ENCODE measurements around the gene THSD4. TPM values are rescaled to one million over a fixed set of nuclear protein-coding genes. Genes with fewer than 3 reads are reported as not detected.

The THSD4 gene
- total RNA-seq, 3 donors from 2014 or later: 18.3 to 46.2 (median 27.1) TPM

- no peak overlapping the region for H3K4me3 ChIP-seq
- ATAC-seq (no peak), DNase-seq (no peak)
- intact Hi-C loops (cut with DNase I, micrococcal nuclease): no loop called here
- H3K9me3 ChIP-seq: no peaks in the 10 kb centered on the region
- no peak for TF ChIP-seq CTCF (IDR thresholded peaks at IDR 0.05)
- no peaks in the 10 kb centered on the region for H3K36me3 ChIP-seq (ENCODE audit: low read depth)
- no peaks in the 10 kb centered on the region for H3K4me1 ChIP-seq (ENCODE audit: low read depth)
These were observed 173.2 kb downstream of the THSD4 start for GRCh38 chr15:71288348-71288955.

GRCh38 chr15:71290002-71290401 is 174.7 kb downstream of the THSD4 start:
- Histone ChIP-seq H3K4me1 (ENCODE audit: low read depth) (peaks cover 8% of the 10 kb centered on the region), H3K9me3 (no peaks in the 10 kb centered on the region), H3K4me3 (no peak overlapping the region), H3K36me3 (ENCODE audit: low read depth) (no peaks in the 10 kb centered on the region)
- ATAC-seq (no peak), DNase-seq (no peak)
- intact Hi-C loops (cut with DNase I, micrococcal nuclease): no loop called here
- TF ChIP-seq CTCF (IDR thresholded peaks at IDR 0.05): no peak

GRCh38 chr15:71290881-71291635 is 175.8 kb downstream of the THSD4 start:
- H3K4me3 ChIP-seq: no peak overlapping the region
- intact Hi-C loops (cut with DNase I, micrococcal nuclease): no loop called here
- ATAC-seq: no peak

GRCh38 chr15:71291723-71292122 is 176.5 kb downstream of the THSD4 start:
- ATAC-seq (no peak), DNase-seq (no peak)
- no peak for TF ChIP-seq CTCF (IDR thresholded peaks at IDR 0.05)
- intact Hi-C loops (cut with DNase I, micrococcal nuclease): no loop called here
- no peaks in the 10 kb centered on the region for H3K9me3 ChIP-seq
- H3K4me3 ChIP-seq: no peak overlapping the region
- peaks cover 20% of the 10 kb centered on the region for H3K4me1 ChIP-seq (ENCODE audit: low read depth)
- no peaks in the 10 kb centered on the region for H3K36me3 ChIP-seq (ENCODE audit: low read depth)

More at GRCh38 chr15:71290881-71291635, 175.8 kb downstream of the THSD4 start:
- TF ChIP-seq CTCF (IDR thresholded peaks at IDR 0.05): no peak
- no peak for DNase-seq
- H3K36me3 ChIP-seq (ENCODE audit: low read depth): no peaks in the 10 kb centered on the region
- peaks cover 19% of the 10 kb centered on the region for H3K4me1 ChIP-seq (ENCODE audit: low read depth)
- no peaks in the 10 kb centered on the region for H3K9me3 ChIP-seq

GRCh38 chr15:71293723-71294122 is 178.5 kb downstream of the THSD4 start:
- intact Hi-C loops (cut with DNase I, micrococcal nuclease): no loop called here
- TF ChIP-seq CTCF (IDR thresholded peaks at IDR 0.05): no peak
- H3K4me3 ChIP-seq: no peak overlapping the region
- ATAC-seq (no peak), DNase-seq (no peak)
- no peaks in the 10 kb centered on the region for H3K9me3 ChIP-seq
- H3K4me1 ChIP-seq (ENCODE audit: low read depth): peaks cover 20% of the 10 kb centered on the region
- no peaks in the 10 kb centered on the region for H3K36me3 ChIP-seq (ENCODE audit: low read depth)

Measured in mucosa of descending colon (tissue), 3 donors.